ENCODE measurements around the gene CDK11B. TPM values are rescaled to one million over a fixed set of nuclear protein-coding genes. Genes with fewer than 3 reads are reported as not detected.
A peak's percentile ranks its signal among the peaks of the same experiment; 100 is the strongest.
"Not testable (repeated sequence)": the region's sequence is repeated elsewhere in the genome, so short reads cannot be mapped to it uniquely, and the experiment has no call there.

The CDK11B gene
- total and polyA plus RNA-seq, 2 experiments from 2014 or later, result 11.7 to 19.1 TPM

- Histone ChIP-seq H3K79me2 (ENCODE audit: insufficient read depth) (peaks cover 22% of the 10 kb centered on the region), H3K4me3 (peak within 1 kb of the TSS; percentile 74), H3K27ac (peak within 1 kb of the TSS; percentile 85), H3K4me2 (ENCODE audit: unreplicated experiment) (peak within 1 kb of the TSS; percentile 89), H3K9ac (peak within 1 kb of the TSS; percentile 80), H2AFZ (peak within 1 kb of the TSS; percentile 55)
- DNase-seq, result peak; percentile 94
- WGBS, 2 experiments (ENCODE audit: low coverage in 1 of 2, low lambda C conversion rate in 2 of 2, missing lambda C conversion rate in 2 of 2), result 1 to 2% methylated on average over 29 to 45 of the region's 98 CpGs
- in situ Hi-C loops (cut with MboI); H3F3A ChIP-seq (ENCODE audit: insufficient read depth); H3K4me1 ChIP-seq (ENCODE audit: insufficient read depth); H3K9me2 ChIP-seq (ENCODE audit: insufficient read depth); H3K9me3 ChIP-seq (ENCODE audit: low read depth); H3K27me3 ChIP-seq (replicated peaks; ENCODE audit: insufficient read depth); H4K20me1 ChIP-seq (ENCODE audit: insufficient read depth); H3K36me3 ChIP-seq (ENCODE audit: low read depth): not testable (repeated sequence)
Observed at GRCh38 chr1:1692714-1693647, 34.2 kb upstream of the CDK11B start, which contains the start of gene SLC35E2B. Gene SLC35E2B, minus strand, starts transcription at chr1:1692795. Its CDS starts 16,096 bp downstream, at chr1:1676699.

- H3K4me1 ChIP-seq (ENCODE audit: insufficient read depth); H3K4me2 ChIP-seq (ENCODE audit: unreplicated experiment); H3K27me3 ChIP-seq (replicated peaks; ENCODE audit: insufficient read depth); H3F3A ChIP-seq (ENCODE audit: insufficient read depth); in situ Hi-C loops (cut with MboI); H3K36me3 ChIP-seq (ENCODE audit: low read depth); H4K20me1 ChIP-seq (ENCODE audit: insufficient read depth); H3K9me3 ChIP-seq (ENCODE audit: low read depth); H3K9me2 ChIP-seq (ENCODE audit: insufficient read depth): not testable (repeated sequence)
- peak; percentile 84 for DNase-seq
- Histone ChIP-seq H3K27ac (peak overlapping the region; percentile 85), H2AFZ (peak overlapping the region; percentile 55), H3K4me3 (peak overlapping the region; percentile 74), H3K79me2 (ENCODE audit: insufficient read depth) (peaks cover 29% of the 10 kb centered on the region), H3K9ac (peak overlapping the region; percentile 80)
- WGBS, 2 experiments (ENCODE audit: low coverage in 1 of 2, low lambda C conversion rate in 2 of 2, missing lambda C conversion rate in 2 of 2), result 1% methylated on average over 27 to 33 of the region's 45 CpGs
Observed at GRCh38 chr1:1692324-1692713, 33.5 kb upstream of the CDK11B start.

- Histone ChIP-seq H3K9ac (peak overlapping the region; percentile 65), H3K79me2 (ENCODE audit: insufficient read depth) (peaks cover 37% of the 10 kb centered on the region), H3K4me3 (peak overlapping the region; percentile 69), H3K4me2 (ENCODE audit: unreplicated experiment) (peak overlapping the region; percentile 89)
- H3K4me1 ChIP-seq (ENCODE audit: insufficient read depth); H3F3A ChIP-seq (ENCODE audit: insufficient read depth); DNase-seq; H3K27ac ChIP-seq; H3K9me3 ChIP-seq (ENCODE audit: low read depth); H3K27me3 ChIP-seq (replicated peaks; ENCODE audit: insufficient read depth); in situ Hi-C loops (cut with MboI); H3K36me3 ChIP-seq (ENCODE audit: low read depth); H2AFZ ChIP-seq; H4K20me1 ChIP-seq (ENCODE audit: insufficient read depth); H3K9me2 ChIP-seq (ENCODE audit: insufficient read depth): not testable (repeated sequence)
- WGBS, 2 experiments (ENCODE audit: low coverage in 1 of 2, low lambda C conversion rate in 2 of 2, missing lambda C conversion rate in 2 of 2), result 0% methylated on average over 2 to 3 of the region's 16 CpGs
Observed at GRCh38 chr1:1691443-1691842, 32.6 kb upstream of the CDK11B start.

GRCh38 chr1:1689526-1689925 is 30.7 kb upstream of the CDK11B start:
- H3K4me2 ChIP-seq (ENCODE audit: unreplicated experiment); H4K20me1 ChIP-seq (ENCODE audit: insufficient read depth); H3K4me1 ChIP-seq (ENCODE audit: insufficient read depth); H3K9me2 ChIP-seq (ENCODE audit: insufficient read depth); H3K27ac ChIP-seq; H3F3A ChIP-seq (ENCODE audit: insufficient read depth); H3K4me3 ChIP-seq; H2AFZ ChIP-seq; DNase-seq; in situ Hi-C loops (cut with MboI); H3K9ac ChIP-seq; H3K27me3 ChIP-seq (replicated peaks; ENCODE audit: insufficient read depth); H3K36me3 ChIP-seq (ENCODE audit: low read depth); H3K9me3 ChIP-seq (ENCODE audit: low read depth): not testable (repeated sequence)
- H3K79me2 ChIP-seq (ENCODE audit: insufficient read depth), result peaks cover 53% of the 10 kb centered on the region
- WGBS, 2 experiments (ENCODE audit: low coverage in 1 of 2, low lambda C conversion rate in 2 of 2, missing lambda C conversion rate in 2 of 2), result 86 to 92% methylated on average over 7 of the region's 7 CpGs

GRCh38 chr1:1687846-1688245 is 29.0 kb upstream of the CDK11B start:
- H3F3A ChIP-seq (ENCODE audit: insufficient read depth), result no peaks in the 10 kb centered on the region
- no peaks in the 10 kb centered on the region for H3K9me2 ChIP-seq (ENCODE audit: insufficient read depth)
- no peaks in the 10 kb centered on the region for H3K27me3 ChIP-seq (replicated peaks; ENCODE audit: insufficient read depth)
- H4K20me1 ChIP-seq (ENCODE audit: insufficient read depth), result no peaks in the 10 kb centered on the region
- no peak overlapping the region for H3K9ac ChIP-seq
- no peak for TF ChIP-seq EZH2phosphoT487 (IDR thresholded peaks at IDR 0.05; ENCODE audit: insufficient read depth, low read depth)
- no peak for TF ChIP-seq EZH2 (IDR thresholded peaks at IDR 0.05; ENCODE audit: insufficient read depth, poor library complexity, severe bottlenecking)
- no peak overlapping the region for H3K4me2 ChIP-seq (ENCODE audit: unreplicated experiment)
- peaks cover 70% of the 10 kb centered on the region for H3K79me2 ChIP-seq (ENCODE audit: insufficient read depth)
- H3K4me3 ChIP-seq, result no peak overlapping the region
- WGBS, 2 experiments (ENCODE audit: low coverage in 1 of 2, low lambda C conversion rate in 2 of 2, missing lambda C conversion rate in 2 of 2), result 92 to 93% methylated on average over 9 of the region's 9 CpGs
- H3K36me3 ChIP-seq (ENCODE audit: low read depth), result no peaks in the 10 kb centered on the region
- H2AFZ ChIP-seq, result no peak overlapping the region
- H3K4me1 ChIP-seq (ENCODE audit: insufficient read depth), result peaks cover 9% of the 10 kb centered on the region
- DNase-seq, result no peak
- in situ Hi-C loops (cut with MboI), result no loop called here
- no peaks in the 10 kb centered on the region for H3K9me3 ChIP-seq (ENCODE audit: low read depth)
- H3K27ac ChIP-seq, result no peak overlapping the region
